D721Med (cell line): ENCODE data around the gene POU6F2.
"Not testable (repeated sequence)": the region's sequence is repeated elsewhere in the genome, so short reads cannot be mapped to it uniquely, and the experiment has no call there.

Experiments used
- DNase-seq: peaks from one replicate; pipeline ENCODE4 v3.0.0; 2011; ENCODE audit warnings: low spot score; ENCODE audit not compliant: insufficient read length
- FAIRE-seq: peaks from 2 replicates; lab custom pipeline; 2011; peaks lifted over from hg19 to GRCh38; lab: Jason Lieb, UNC
- TF ChIP-seq, protein P1 (sequence below): IDR thresholded peaks from 2 replicates; pipeline ENCODE4 v1.5.1; 2012; ENCODE audit warnings: mild to moderate bottlenecking, control low read depth; ENCODE audit not compliant: insufficient read depth; ENCODE audit errors: missing control alignments

The POU6F2 gene

DNA sequence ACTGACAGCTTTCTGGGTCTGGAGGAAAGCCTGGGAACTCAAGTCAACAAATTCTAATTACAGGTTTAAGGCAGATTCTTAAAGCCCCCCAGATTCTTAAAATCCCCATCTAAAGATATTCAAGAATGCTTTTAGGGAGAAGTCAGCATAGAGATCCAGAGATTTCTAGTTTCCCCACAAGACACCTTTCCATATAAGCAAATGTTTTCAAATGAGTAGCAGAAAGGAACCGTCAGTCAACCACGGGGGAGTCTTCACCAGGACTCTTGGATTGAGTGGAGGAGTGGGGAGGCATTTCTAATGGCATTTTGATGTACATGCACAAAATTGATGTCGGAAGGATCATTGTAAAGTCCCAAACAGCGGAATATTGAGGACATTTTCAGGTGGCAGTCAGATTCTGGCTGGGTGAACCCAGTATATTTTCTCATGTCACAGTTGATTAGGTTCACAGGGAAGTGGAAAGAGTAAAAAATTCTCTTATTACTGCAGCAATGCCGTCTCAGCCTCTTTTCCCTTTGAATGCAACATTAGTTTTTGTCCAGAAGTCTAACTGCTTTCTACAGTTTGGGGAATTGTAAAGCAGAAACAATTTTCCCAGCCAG lies 396.8 kb downstream of the POU6F2 start:
- TF ChIP-seq, protein P1, sequence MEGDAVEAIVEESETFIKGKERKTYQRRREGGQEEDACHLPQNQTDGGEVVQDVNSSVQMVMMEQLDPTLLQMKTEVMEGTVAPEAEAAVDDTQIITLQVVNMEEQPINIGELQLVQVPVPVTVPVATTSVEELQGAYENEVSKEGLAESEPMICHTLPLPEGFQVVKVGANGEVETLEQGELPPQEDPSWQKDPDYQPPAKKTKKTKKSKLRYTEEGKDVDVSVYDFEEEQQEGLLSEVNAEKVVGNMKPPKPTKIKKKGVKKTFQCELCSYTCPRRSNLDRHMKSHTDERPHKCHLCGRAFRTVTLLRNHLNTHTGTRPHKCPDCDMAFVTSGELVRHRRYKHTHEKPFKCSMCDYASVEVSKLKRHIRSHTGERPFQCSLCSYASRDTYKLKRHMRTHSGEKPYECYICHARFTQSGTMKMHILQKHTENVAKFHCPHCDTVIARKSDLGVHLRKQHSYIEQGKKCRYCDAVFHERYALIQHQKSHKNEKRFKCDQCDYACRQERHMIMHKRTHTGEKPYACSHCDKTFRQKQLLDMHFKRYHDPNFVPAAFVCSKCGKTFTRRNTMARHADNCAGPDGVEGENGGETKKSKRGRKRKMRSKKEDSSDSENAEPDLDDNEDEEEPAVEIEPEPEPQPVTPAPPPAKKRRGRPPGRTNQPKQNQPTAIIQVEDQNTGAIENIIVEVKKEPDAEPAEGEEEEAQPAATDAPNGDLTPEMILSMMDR, result no peak
- DNase-seq (no peak), FAIRE-seq (no peak)

DNA sequence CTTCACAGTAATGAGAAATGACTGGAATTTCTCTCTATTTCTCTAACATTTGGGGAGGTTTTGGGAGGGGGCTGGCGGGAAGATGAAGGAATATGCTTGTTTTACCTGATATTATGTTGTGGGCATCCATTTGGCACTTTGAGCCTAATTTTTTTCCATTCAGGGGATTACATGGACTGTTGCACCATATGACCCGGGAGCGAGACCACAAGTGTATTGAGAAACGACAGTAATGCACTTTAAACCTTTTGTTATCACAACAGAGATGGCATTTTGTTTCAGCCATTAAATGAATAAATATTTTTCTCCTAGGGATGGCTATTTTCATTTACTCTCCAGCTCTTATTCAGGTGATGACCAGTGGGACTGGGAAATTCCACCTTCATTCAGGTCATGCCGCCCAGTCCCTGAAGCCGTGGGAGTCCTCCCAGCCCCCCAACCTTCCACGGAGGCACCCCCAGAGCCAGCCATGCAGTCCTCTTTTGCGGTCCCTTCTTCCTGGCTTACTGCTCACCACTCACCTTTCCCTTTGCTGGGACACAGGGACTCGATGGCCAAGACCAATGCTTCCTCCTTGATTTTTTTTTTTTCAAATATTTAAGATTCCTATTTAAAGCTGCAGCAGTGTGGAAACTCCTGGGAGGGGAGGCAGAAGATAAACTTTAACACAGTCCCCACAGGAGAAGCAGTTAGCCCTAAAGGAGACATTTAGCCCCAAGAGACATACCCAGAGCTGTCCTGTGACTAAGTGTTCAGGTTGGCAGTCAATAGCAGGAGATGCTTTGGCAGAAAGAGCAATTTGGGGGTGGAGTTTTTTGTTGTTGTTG lies 397.6 kb downstream of the POU6F2 start:
- no peak for DNase-seq
- no peak for FAIRE-seq
- TF ChIP-seq, protein P1, result no peak

DNA sequence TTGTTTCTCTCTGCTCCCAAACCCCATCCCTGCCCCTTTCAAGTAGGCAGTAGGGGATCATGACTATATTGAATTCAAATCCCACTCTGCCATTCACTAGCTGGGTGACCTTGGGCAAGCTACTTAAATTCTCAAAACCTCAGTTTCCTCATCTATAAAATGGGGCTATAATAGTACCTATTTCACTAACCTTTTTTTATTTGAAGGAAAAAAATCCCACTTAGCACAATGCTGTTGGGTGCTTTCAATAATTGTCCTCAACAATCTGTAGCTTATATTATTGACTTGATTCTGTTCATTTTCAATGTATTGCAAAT lies 398.1 kb downstream of the POU6F2 start:
- TF ChIP-seq, protein P1, result no peak
- FAIRE-seq (no peak), DNase-seq (no peak)

DNA sequence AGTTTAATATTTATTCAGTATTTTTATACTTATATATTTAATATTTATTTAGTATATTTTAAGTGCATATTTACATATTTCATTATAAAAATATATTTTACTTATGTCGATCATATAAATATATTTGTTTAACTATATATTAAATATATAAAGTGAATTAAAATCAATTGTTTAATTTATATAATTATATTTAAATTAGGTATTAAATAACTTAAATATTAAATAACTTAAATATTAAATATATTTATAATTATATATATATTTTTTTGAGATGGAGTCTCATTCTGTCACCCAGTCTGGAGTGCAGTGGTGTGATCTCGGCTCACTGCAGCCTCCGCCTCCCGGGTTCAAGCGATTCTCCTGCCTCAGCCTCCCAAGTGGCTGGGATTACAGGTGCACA lies 399.2 kb downstream of the POU6F2 start:
- not testable (repeated sequence) for FAIRE-seq, DNase-seq

DNA sequence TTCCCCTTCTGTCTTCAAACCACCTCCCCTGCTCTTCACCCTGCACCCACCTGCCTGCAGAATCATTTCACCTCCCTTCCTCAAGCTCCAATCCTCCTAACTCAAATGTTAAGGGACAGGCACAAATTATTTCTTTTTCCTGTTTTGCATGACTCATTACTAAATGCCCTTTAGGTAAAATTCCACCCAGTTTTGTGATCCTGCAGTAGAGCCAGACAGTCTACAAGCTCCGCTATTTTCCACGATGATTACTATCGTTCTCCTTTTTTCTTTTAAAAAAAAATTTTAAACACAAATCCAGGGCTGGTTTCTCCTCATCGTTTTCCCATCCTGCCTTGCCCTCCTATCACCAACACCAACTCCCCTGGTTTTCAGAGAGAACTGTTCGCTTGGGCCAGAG lies 401.7 kb downstream of the POU6F2 start:
- TF ChIP-seq, protein P1, result no peak
- DNase-seq (no peak), FAIRE-seq (no peak)

DNA sequence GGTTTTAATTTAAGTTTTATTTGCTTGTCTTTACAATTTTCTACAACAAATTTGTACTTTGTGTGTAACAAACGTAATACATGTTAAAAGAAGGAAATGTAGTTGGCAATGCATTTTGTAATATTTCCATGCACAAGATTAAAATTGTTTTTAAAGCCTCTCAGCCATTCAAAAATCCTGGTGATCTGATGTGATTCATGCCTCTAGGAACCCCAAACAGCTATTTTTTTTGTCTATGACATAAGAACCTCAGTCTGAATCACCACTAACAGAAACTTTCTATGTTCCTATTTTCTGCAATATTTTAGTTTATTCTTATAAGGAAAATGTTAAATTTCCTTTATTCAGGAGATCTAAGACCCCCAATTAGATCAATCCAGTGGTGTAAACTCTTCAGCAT lies 405.4 kb downstream of the POU6F2 start:
- DNase-seq (no peak), FAIRE-seq (no peak)
- TF ChIP-seq, protein P1, result no peak

DNA sequence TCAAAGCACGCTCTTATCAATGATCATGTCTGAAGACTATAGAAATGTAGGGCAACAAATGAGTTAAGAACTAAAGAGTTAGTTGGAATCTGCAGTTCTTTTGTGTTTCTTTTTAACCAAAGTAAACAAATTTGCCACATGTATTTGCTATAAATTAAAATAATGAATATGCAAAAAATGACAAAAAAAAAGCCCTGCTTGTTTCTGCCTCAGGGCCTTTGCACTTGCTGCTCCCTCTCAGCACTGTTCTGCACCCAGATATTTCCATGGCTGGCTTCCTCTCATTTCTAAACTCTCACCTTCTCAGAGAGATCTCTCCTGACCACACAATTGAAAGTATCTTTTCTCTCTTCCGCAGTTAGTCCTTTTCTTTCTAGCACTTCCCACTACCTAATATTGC lies 406.7 kb downstream of the POU6F2 start:
- FAIRE-seq (no peak), DNase-seq (no peak)

More for the DNA sequence above, 406.7 kb downstream of the POU6F2 start:
- TF ChIP-seq, protein P1, result no peak
